HepG2 (cell line): Measurements from ENCODE around the gene ACTN4. TPM values are rescaled to one million over a fixed set of nuclear protein-coding genes. Genes with fewer than 3 reads are reported as not detected.

Experiments used
- ASH2L ChIP-seq: fragments of 300-600, 200-600 bp; sonication (generic); IDR thresholded peaks from 2 replicates; pipeline ENCODE4 v1.7.0; 2017; ENCODE audit warnings: low read depth, mild to moderate bottlenecking, moderate library complexity, mixed read lengths, low read length; ENCODE audit not compliant: insufficient read length
- DNMT1 ChIP-seq: sonication (generic); formaldehyde crosslinking; IDR thresholded peaks from 2 replicates; pipeline ENCODE4 v1.5.1; 2020; ENCODE audit warnings: mild to moderate bottlenecking, missing genetic modification reagents
- FOXJ3 ChIP-seq: sonication (generic); formaldehyde crosslinking; IDR thresholded peaks from 2 replicates; pipeline ENCODE4 v1.4.0; 2020; ENCODE audit warnings: missing genetic modification reagents, mild to moderate bottlenecking, borderline replicate concordance
- GZF1 ChIP-seq: sonication (generic); formaldehyde crosslinking; IDR thresholded peaks from 2 replicates; pipeline ENCODE4 v1.5.1; 2020; ENCODE audit warnings: mild to moderate bottlenecking, missing genetic modification reagents
- HDAC6 ChIP-seq: fragments of 200-600 bp; sonication (generic); IDR thresholded peaks from 2 replicates; pipeline ENCODE4 v1.7.0; 2017; ENCODE audit warnings: mild to moderate bottlenecking, antibody characterized with exemption, low read length, low read depth
- MEF2D ChIP-seq: sonication (generic); formaldehyde crosslinking; IDR thresholded peaks from 2 replicates; pipeline ENCODE4 v1.5.1; 2020; ENCODE audit warnings: mild to moderate bottlenecking, missing genetic modification reagents
- MXD3 ChIP-seq: IDR thresholded peaks from 2 replicates; pipeline ENCODE4 v1.6.1; 2016; ENCODE audit warnings: mild to moderate bottlenecking, missing biosample characterization, missing genetic modification reagents
- POGZ ChIP-seq: sonication (generic); formaldehyde crosslinking; IDR thresholded peaks from 2 replicates; pipeline ENCODE4 v1.4.0; 2020; ENCODE audit warnings: mild to moderate bottlenecking, missing genetic modification reagents
- PRDM15 ChIP-seq: sonication (generic); formaldehyde crosslinking; IDR thresholded peaks from 2 replicates; pipeline ENCODE4 v1.4.0; 2020; ENCODE audit warnings: missing genetic modification reagents
- RARA ChIP-seq: IDR thresholded peaks from 2 replicates; pipeline ENCODE4 v1.6.1; 2016; ENCODE audit warnings: missing genetic modification reagents, missing compliant biosample characterization
- SKI ChIP-seq: fragments of 450-650 bp; IDR thresholded peaks from one replicate; pipeline ENCODE4 v1.6.1; 2018; ENCODE audit warnings: mild to moderate bottlenecking; ENCODE audit not compliant: partially characterized antibody
- SP1 ChIP-seq, 2 experiments: fragments of 450-650 bp in 1 of 2; sonication (generic) in 1 of 2; formaldehyde crosslinking in 1 of 2; IDR thresholded peaks; 2 replicates each; pipeline versions ENCODE4 v1.4.0 to v1.6.1; 2016 to 2020; ENCODE audit warnings: missing genetic modification reagents in 1 of 2
- STAT6 ChIP-seq: sonication (generic); formaldehyde crosslinking; IDR thresholded peaks from 2 replicates; pipeline ENCODE4 v1.4.0; 2020; ENCODE audit warnings: missing genetic modification reagents, mild to moderate bottlenecking, borderline replicate concordance
- ZBTB25 ChIP-seq: IDR thresholded peaks from 2 replicates; pipeline ENCODE4 v1.6.1; 2018; ENCODE audit warnings: missing genetic modification reagents
- ZBTB4 ChIP-seq: sonication (generic); formaldehyde crosslinking; IDR thresholded peaks from 2 replicates; pipeline ENCODE4 v1.4.0; 2020; ENCODE audit warnings: missing genetic modification reagents, mild to moderate bottlenecking, borderline replicate concordance
- ZMAT5 ChIP-seq: sonication (generic); formaldehyde crosslinking; IDR thresholded peaks from 2 replicates; pipeline ENCODE4 v1.5.0; 2020; ENCODE audit warnings: mild to moderate bottlenecking, low read depth, missing genetic modification reagents, borderline replicate concordance
- polyA plus RNA-seq, 8 experiments: library from polyadenylated mRNA; depleted of rRNA in 3 of 8; stranded (reverse) in 7 of 8; unstranded in 1 of 8; fragments of >200 nt; fragmentation: Illumina TruSeq in 4 of 8; extraction: Trizol in 4 of 8; gene quantifications; 2 replicates each; pipeline versions ENCODE4 v1.2.1 to v1.2.3, GENCODE V29; 2011 to 2016; ENCODE audit warnings: low read depth in 4 of 8, missing spikeins in 1 of 8, mixed read lengths in 1 of 8; ENCODE audit not compliant: insufficient read depth in 1 of 8
- total RNA-seq, 5 experiments: library from RNA; depleted of rRNA; stranded (reverse); fragments of >200 nt; fragmentation: Illumina TruSeq; extraction: Trizol; gene quantifications; 2 replicates each; pipeline ENCODE4 v1.2.3, GENCODE V29; 2016; ENCODE audit warnings: low read depth in 1 of 5

The ACTN4 gene
- total and polyA plus RNA-seq, 2 of the 13 experiments (the other 11 are each of a cell fraction or from before 2014, with no cell fraction given): 171 to 192 TPM

GRCh38 chr19:38647368-38647965 is at the start of gene ACTN4 (continued):
- TF ChIP-seq ZBTB25 (CRISPR knock-in tag) (no peak), POGZ (CRISPR knock-in tag) (0 out of 2 replicates have a peak, but pooled peaks have one; percentile 24), ZMAT5 (CRISPR knock-in tag) (no peak), SP1 (IDR thresholded peaks at IDR 0.05) (no peak), SP1 (CRISPR knock-in tag; IDR thresholded peaks at IDR 0.05) (peak; percentile 66), ZBTB4 (CRISPR knock-in tag) (no peak), RARA (CRISPR knock-in tag) (0 out of 2 replicates have a peak, but pooled peaks have one; percentile 34), DNMT1 (CRISPR knock-in tag) (peak; percentile 92), HDAC6 (no peak), STAT6 (CRISPR knock-in tag) (no peak), ASH2L (peak; percentile 77), MXD3 (CRISPR knock-in tag) (no peak; the same call in 1 of the 2 replicates), MEF2D (CRISPR knock-in tag) (no peak; the same call in 1 of the 2 replicates), FOXJ3 (no peak), PRDM15 (CRISPR knock-in tag) (no peak), SKI (peak; percentile 26), GZF1 (CRISPR knock-in tag) (peak; percentile 60; the same call in 1 of the 2 replicates)
